ENCODE data around the gene KSR1. TPM values are rescaled to one million over a fixed set of nuclear protein-coding genes. Genes with fewer than 3 reads are reported as not detected.
A peak's percentile ranks its signal among the peaks of the same experiment; 100 is the strongest.

Gene KSR1
- total and polyA plus RNA-seq, 2 of the 4 experiments (the other 2 are of a cell fraction), result 12.5 to 21.9 TPM

- no peak overlapping the region for H3K4me2 ChIP-seq (ENCODE audit: low read depth, low read length)
- no TSS peak for BruUV-seq (replicated peaks)
- H3K9me3 ChIP-seq (ENCODE audit: control insufficient read depth, insufficient read depth, low read length), result no peaks in the 10 kb centered on the region
- no peak overlapping the region for H2BK5ac ChIP-seq (ENCODE audit: low read depth, low read length, poor library complexity, severe bottlenecking)
- H3K23ac ChIP-seq (ENCODE audit: low read depth, low read length), result no peak overlapping the region
- no peak for TF ChIP-seq MXI1 (IDR thresholded peaks at IDR 0.05; ENCODE audit: borderline replicate concordance, low read depth, low read length)
- TF ChIP-seq RFX5 (IDR thresholded peaks at IDR 0.05; ENCODE audit: low read depth, low read length), result no peak
- TF ChIP-seq CEBPB (IDR thresholded peaks at IDR 0.05; ENCODE audit: low read depth, low read length), result no peak
- no peak for TF ChIP-seq CTCF (conservative IDR thresholded peaks at IDR 0.05; ENCODE audit: low read depth, low read length)
- no peak for TF ChIP-seq RCOR1 (IDR thresholded peaks at IDR 0.05; ENCODE audit: insufficient replicate concordance, low read length)
- no peak for TF ChIP-seq RAD21 (IDR thresholded peaks at IDR 0.05; ENCODE audit: low read length)
- no peak for TF ChIP-seq MAFK (IDR thresholded peaks at IDR 0.05; ENCODE audit: low read depth, low read length)
- TF ChIP-seq POLR2A (IDR thresholded peaks at IDR 0.05; ENCODE audit: low read depth, low read length), result no peak
- no peak for TF ChIP-seq NFE2L2 (IDR thresholded peaks at IDR 0.05; ENCODE audit: low read depth, low read length)
- TF ChIP-seq SMC3 (IDR thresholded peaks at IDR 0.05; ENCODE audit: low read depth, low read length), result no peak
- H3K56ac ChIP-seq (ENCODE audit: extremely low read depth, insufficient read depth, low read length), result no peak overlapping the region
- H3K79me1 ChIP-seq (ENCODE audit: low read depth in 1 of 2, low read length in 2 of 2), result peaks cover 8 to 9% of the 10 kb centered on the region in 2 experiments; a peak in 2 of 4 replicates
- H3K36me3 ChIP-seq (ENCODE audit: control insufficient read depth, insufficient read depth, low read length), result no peaks in the 10 kb centered on the region
- no peak overlapping the region for H3K4ac ChIP-seq (ENCODE audit: low read depth, low read length)
- intact Hi-C loops (cut with micrococcal nuclease) (loop anchor here (10.0 kb wide), 2 partner anchors 208 to 432 kb away; no protein-coding TSS in a partner anchor), dilution Hi-C loops (cut with HindIII; ENCODE audit: low sequenced_read_pairs, unreplicated experiment) (no loop called here), in situ Hi-C loops (cut with MboI; ENCODE audit: low sequenced_read_pairs) (no loop called here)
- no peak overlapping the region for H2AFZ ChIP-seq (replicated peaks; ENCODE audit: low read length, poor library complexity)
- ChIA-PET POLR2A (ENCODE audit: unreplicated experiment) (no interaction called here), CTCF (interaction anchor here (0.7 kb wide), 1 partner anchor 147 kb away, joined by 3 read pairs; no protein-coding TSS in a partner anchor)
- H3K18ac ChIP-seq (ENCODE audit: low read depth, low read length), result no peak overlapping the region
- H4K8ac ChIP-seq (ENCODE audit: low read depth in 2 of 2, low read length in 2 of 2), result no peak overlapping the region
- ATAC-seq (ENCODE audit: low read depth) (no peak), DNase-seq (no peak)
- H3K27me3 ChIP-seq (ENCODE audit: control insufficient read depth, insufficient read depth, low read length), result no peaks in the 10 kb centered on the region
- no peak overlapping the region for H2AK9ac ChIP-seq (replicated peaks; ENCODE audit: low read depth, low read length, poor library complexity)
- H2BK120ac ChIP-seq (ENCODE audit: low read depth, low read length), result no peak overlapping the region
- H4K91ac ChIP-seq (ENCODE audit: insufficient read depth, low read depth, low read length), result no peak overlapping the region
- peak overlapping the region; percentile 40; the same call in 1 of the 2 replicates for H2AK5ac ChIP-seq (ENCODE audit: low read depth, low read length)
- H2BK20ac ChIP-seq (ENCODE audit: low read depth, low read length), result no peak overlapping the region
- no peak overlapping the region for H3K9ac ChIP-seq (ENCODE audit: low read depth, low read length)
- H3K27ac ChIP-seq (ENCODE audit: insufficient read depth, low read length), result no peak overlapping the region
- H3K14ac ChIP-seq (replicated peaks; ENCODE audit: low read depth, low read length), result no peak overlapping the region
- H2BK15ac ChIP-seq (ENCODE audit: low read depth, low read length), result no peak overlapping the region; the same call in 2 of the 3 replicates
- peaks cover 2% of the 10 kb centered on the region; the same call in 1 of the 2 replicates for H3K9me1 ChIP-seq (ENCODE audit: insufficient read depth, low read length)
- peaks cover 9% of the 10 kb centered on the region for H4K20me1 ChIP-seq (ENCODE audit: insufficient read depth, low read length)
- no peak overlapping the region for H3K4me3 ChIP-seq (ENCODE audit: insufficient read depth, low read depth, low read length)
- H4K5ac ChIP-seq (ENCODE audit: low read depth, low read length), result no peak overlapping the region
- WGBS, 2 experiments (ENCODE audit: extremely low coverage in 2 of 2, insufficient read length in 1 of 2), result 0% methylated on average over 1 of the region's 5 CpGs; no CpG with 5 or more reads in 1 of the 2 experiments
- peaks cover 14% of the 10 kb centered on the region for H3K4me1 ChIP-seq (ENCODE audit: control insufficient read depth, insufficient read depth, low read length)
Measured at GRCh38 chr17:27452828-27453227, 3.4 kb upstream of the KSR1 start.
